NOMO-1 treated with DMSO at 0.1 percent for 48 hours (cell line): Measurements from ENCODE around the gene NEMP1.
"Not testable (repeated sequence)": the region's sequence is repeated elsewhere in the genome, so short reads cannot be mapped to it uniquely, and the experiment has no call there.

Source experiments
- DNase-seq: peaks from one replicate; lab custom pipeline; 2025; ENCODE audit not compliant: unreplicated experiment; lab: John Stamatoyannopoulos, UW

Gene NEMP1

GRCh38 chr12:57091638-57092528, 13.3 kb upstream of the NEMP1 start:
- no peak for DNase-seq

- DNase-seq, result no peak
These were observed 12.5 kb upstream of the NEMP1 start for GRCh38 chr12:57090924-57091637.

DNA sequence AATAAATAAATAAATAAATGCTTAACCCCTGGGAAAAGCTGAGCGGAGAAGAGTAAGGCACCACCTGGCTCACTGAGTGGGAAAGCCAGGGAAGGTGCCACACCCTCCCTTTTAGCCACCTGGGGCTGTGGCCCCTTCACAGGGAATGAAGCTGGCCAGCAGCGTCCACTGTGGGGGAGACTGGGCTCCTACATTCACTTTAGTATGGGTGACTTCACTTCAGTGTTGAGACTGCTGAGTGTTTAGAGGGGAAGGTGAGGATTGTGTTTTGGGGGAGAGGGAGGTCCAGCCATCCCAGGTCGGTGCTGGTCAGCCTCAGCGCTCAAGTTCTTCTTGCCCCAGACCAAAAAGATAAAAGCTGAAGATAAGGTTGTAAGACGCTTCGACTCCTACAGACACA, 11.9 kb upstream of the NEMP1 start:
- DNase-seq, result no peak

GRCh38 chr12:57089271-57090245, 11.0 kb upstream of the NEMP1 start:
- DNase-seq, result peak; percentile 53

- DNase-seq, result peak; percentile 95
These were observed 10.0 kb upstream of the NEMP1 start, which contains the start of gene NAB2 for GRCh38 chr12:57088354-57089270. NAB2 (plus strand) TSS chr12:57089114; CDS start chr12:57089272, 158 bp downstream.

- peak; percentile 50 for DNase-seq
These were observed 9.2 kb upstream of the NEMP1 start for GRCh38 chr12:57087691-57088353.

GRCh38 chr12:57087010-57087690, 8.6 kb upstream of the NEMP1 start:
- DNase-seq, result peak; percentile 63

DNA sequence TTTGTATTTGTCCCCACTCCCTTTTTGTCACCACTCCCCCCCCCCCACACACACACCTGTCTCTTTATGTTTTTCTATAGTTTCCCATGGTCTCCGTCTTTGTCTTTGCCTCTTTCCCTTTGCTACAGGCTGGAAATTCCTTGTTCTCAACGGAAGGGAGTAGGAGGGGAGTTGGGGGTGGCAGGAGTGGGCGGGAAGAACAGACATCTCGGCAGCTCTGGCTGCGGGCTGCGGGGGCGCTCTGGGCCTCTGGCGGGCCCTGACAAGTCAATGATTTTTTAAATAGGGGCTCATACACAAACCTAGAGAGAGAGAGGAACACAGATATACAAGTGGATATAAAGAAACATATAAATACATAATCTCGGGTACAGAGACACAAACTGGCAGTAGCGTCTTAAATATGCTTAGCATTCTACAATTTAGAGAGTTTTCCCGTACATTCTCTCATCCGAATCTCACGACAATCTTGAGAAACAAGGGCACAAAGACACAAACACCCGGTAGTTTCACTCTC, 8.0 kb upstream of the NEMP1 start:
- DNase-seq, result no peak

GRCh38 chr12:57085999-57086492, 7.5 kb upstream of the NEMP1 start:
- no peak for DNase-seq

DNA sequence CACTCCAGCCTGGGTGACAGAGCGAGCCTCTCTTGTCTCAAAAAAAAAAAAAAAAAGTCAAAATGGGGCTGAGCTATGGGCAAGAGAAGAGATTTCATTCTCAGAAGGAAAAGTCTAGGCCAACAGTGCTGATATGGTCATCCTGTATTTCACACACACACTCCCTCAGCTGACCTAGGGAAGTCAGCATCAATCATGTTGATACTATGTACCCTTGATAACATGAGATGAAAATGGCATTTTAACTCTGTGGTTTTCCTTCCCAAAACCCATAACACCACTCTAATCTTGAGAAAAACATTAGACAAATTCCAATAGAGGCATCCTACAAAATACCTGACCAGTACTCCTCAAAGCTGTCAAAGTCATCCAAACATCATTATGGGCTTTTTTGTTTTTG, 2.3 kb upstream of the NEMP1 start:
- no peak for DNase-seq

- no peak for DNase-seq
These were observed 1.2 kb upstream of the NEMP1 start for GRCh38 chr12:57079821-57080220.

DNA sequence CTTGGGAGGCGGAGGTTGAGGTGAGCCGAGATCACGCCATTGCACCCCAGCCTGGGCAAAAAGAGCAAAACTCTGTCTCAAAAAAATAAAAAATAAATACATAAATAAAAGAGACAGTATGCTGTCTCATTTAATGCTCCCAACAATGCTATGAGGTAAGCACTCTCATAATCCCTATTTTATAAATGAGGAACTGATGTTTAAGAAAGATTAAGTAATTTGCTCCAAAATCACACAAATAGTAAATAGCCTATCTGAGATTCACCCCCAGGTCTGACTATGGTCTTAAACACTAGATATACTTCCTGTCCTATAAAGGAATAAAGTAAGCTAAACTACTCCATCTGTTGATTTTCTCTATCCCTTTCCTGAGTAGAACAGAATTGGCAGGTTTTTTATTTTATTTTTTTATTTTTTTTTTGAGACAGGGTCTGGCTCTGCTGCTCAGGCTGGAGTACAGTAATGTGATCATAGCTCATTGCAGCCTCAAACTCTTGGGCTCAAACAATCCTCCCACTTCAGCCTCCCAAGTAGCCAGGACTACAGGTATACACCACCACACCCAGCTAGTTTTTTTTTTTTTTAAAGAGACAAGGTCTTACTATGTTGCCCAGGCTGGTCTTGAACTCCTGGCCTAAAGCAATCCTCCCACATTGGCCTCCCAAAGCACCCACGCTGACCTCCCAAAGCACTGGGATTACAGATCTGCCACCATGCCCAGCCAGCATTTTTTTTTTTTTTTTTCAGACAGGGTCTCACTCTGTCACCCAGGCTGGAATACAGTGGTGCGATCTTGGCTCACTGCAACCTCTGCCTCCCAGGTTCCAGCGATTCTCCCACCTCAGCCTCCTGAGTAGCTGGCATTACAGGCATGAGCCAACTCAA, 4.8 kb downstream of the NEMP1 start:
- DNase-seq, result not testable (repeated sequence)

- DNase-seq, result no peak
These were observed 5.9 kb downstream of the NEMP1 start for GRCh38 chr12:57072661-57073060.

GRCh38 chr12:57069523-57069922, 9.1 kb downstream of the NEMP1 start:
- DNase-seq, result peak; percentile 96

- DNase-seq, result no peak
These were observed 12.3 kb downstream of the NEMP1 start for GRCh38 chr12:57066245-57066644.

- DNase-seq, result peak; percentile 65
These were observed 14.5 kb downstream of the NEMP1 start for GRCh38 chr12:57063991-57064685.

DNA sequence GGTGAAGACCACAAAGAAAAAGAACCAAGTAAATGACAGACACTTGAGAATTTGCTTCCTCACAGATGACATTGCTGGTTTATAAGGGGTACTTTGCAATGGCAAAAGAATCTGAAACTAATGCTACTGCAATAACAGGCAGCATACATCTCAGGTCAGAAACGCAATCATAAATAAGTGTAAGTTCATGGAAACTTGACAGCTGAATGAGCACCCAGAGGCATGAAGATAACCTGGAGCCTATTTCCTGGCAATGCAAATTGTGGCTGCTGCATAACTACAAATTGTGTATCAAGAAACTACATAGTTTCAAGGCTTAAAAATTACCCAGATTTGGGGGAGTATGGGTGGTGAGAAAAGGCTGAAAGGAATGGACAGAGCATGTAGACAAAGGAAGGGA, 20.1 kb downstream of the NEMP1 start:
- no peak for DNase-seq
